GM18505 (cell line): Measurements from ENCODE around the gene TMEM121.

Source experiments
- ATAC-seq: cut with Tn5 transposase; IDR thresholded peaks from one replicate; pipeline ENCODE4 v1.9.1; 2021; ENCODE audit not compliant: unreplicated experiment
- POLR2A ChIP-seq: IDR thresholded peaks from 4 replicates; pipeline ENCODE4 v1.6.1; 2011; ENCODE audit warnings: borderline replicate concordance; ENCODE audit not compliant: insufficient read depth, insufficient read length; ENCODE audit errors: extremely low read depth

The TMEM121 gene

GRCh38 chr14:105525861-105526775 lies at the start of gene TMEM121:
Gene TMEM121, plus strand, starts transcription at chr14:105526583. Its CDS starts 2,252 bp downstream, at chr14:105528835.
- ATAC-seq = no peak
- no peak for TF ChIP-seq POLR2A

GRCh38 chr14:105476831-105477659 lies 49.3 kb upstream of the TMEM121 start:
- no peak for ATAC-seq
- TF ChIP-seq POLR2A = no peak

- TF ChIP-seq POLR2A = no peak
- no peak for ATAC-seq
Observed at GRCh38 chr14:105477660-105478397, 48.6 kb upstream of the TMEM121 start.

GRCh38 chr14:105478398-105479251 lies 47.8 kb upstream of the TMEM121 start:
- no peak for ATAC-seq
- no peak for TF ChIP-seq POLR2A

GRCh38 chr14:105479431-105480158 lies 46.8 kb upstream of the TMEM121 start:
- no peak for ATAC-seq
- TF ChIP-seq POLR2A = no peak

GRCh38 chr14:105480199-105480746 lies 46.1 kb upstream of the TMEM121 start:
- no peak for TF ChIP-seq POLR2A
- no peak for ATAC-seq

- no peak for TF ChIP-seq POLR2A
- ATAC-seq = peak; percentile 61
Observed at GRCh38 chr14:105480807-105481801, 45.3 kb upstream of the TMEM121 start.

GRCh38 chr14:105481886-105482457 lies 44.4 kb upstream of the TMEM121 start:
- no peak for TF ChIP-seq POLR2A
- ATAC-seq = peak; percentile 37

- ATAC-seq = no peak
- no peak for TF ChIP-seq POLR2A
Observed at GRCh38 chr14:105482486-105483110, 43.8 kb upstream of the TMEM121 start.
